ENCODE measurements around the gene FGF14. TPM values are rescaled to one million over a fixed set of nuclear protein-coding genes. Genes with fewer than 3 reads are reported as not detected.

Gene FGF14
- total and polyA plus RNA-seq, 2 donors (not counting 1 experiment from before 2014, with no cell fraction given): under 0.01 TPM; not detected in 1

DNA sequence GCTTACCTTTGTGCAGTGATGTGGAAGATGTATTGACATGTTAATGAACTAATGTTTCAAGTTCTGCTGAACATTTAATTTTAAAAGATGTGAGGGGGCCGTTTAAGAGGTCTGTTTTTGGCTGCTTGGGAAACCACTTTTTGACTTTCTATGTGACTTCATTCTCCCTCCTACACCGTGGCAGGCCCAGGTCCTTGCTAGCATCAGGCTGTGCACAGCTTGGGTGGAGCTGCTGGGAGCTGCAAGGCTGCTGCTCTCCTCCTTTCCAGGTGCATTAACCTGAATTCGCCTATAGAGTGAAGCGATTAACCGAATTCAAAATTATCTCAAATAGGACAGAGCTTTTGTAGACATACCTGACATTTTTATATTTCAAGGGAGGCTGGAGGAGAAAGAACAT lies 249.1 kb downstream of the FGF14 start:
- intact Hi-C loops (cut with micrococcal nuclease): no loop called here
- CTCF ChIA-PET: interaction anchor here (1.3 kb wide), 1 partner anchor 10 kb away, joined by 3 read pairs; no protein-coding TSS in a partner anchor
- Mint-ChIP-seq H3K9me3 (ENCODE audit: insufficient read depth) (no peaks in the 10 kb centered on the region), H3K27ac (no peak overlapping the region), H3K27me3 (no peaks in the 10 kb centered on the region), H3K4me3 (no peak overlapping the region), H3K4me1 (no peaks in the 10 kb centered on the region)
- Histone ChIP-seq H4K20me1 (ENCODE audit: control insufficient read depth, insufficient read depth, low read length, poor library complexity, severe bottlenecking) (no peaks in the 10 kb centered on the region), H3K9ac (ENCODE audit: low read length) (no peak overlapping the region), H3K4me3 (ENCODE audit: control extremely low read depth in 1 of 5, extremely low read depth in 1 of 5, insufficient read depth in 1 of 5, low read depth in 2 of 5, low read length in 4 of 5) (no peak overlapping the region), H3K9me3 (ENCODE audit: control extremely low read depth in 1 of 3, control insufficient read depth in 2 of 3, insufficient read depth in 1 of 3, low read length in 2 of 3) (no peaks in the 10 kb centered on the region), H3K79me2 (ENCODE audit: control insufficient read depth, insufficient read depth, low read length) (no peaks in the 10 kb centered on the region), H2AFZ (ENCODE audit: insufficient read depth, low read depth, low read length, poor library complexity, severe bottlenecking) (no peak overlapping the region), H3K4me2 (replicated peaks; ENCODE audit: low read depth, low read length, poor library complexity, severe bottlenecking) (no peak overlapping the region), H3K27ac (ENCODE audit: low read length in 2 of 2) (no peak overlapping the region), H3K27me3 (replicated peaks in 1 of 4; ENCODE audit: control extremely low read depth in 1 of 4, control insufficient read depth in 3 of 4, insufficient read depth in 4 of 4, low read length in 3 of 4) (no peaks in the 10 kb centered on the region), H3K36me3 (replicated peaks in 1 of 2; ENCODE audit: control extremely low read depth in 1 of 2, control insufficient read depth in 1 of 2, extremely low read depth in 1 of 2, insufficient read depth in 2 of 2, low read length in 1 of 2) (no peaks in the 10 kb centered on the region), H3K4me1 (ENCODE audit: control insufficient read depth in 2 of 2, insufficient read depth in 2 of 2, low read length in 2 of 2) (no peaks in the 10 kb centered on the region)
- DNase-seq (no peak), ATAC-seq (ENCODE audit: low read depth) (no peak)
- 67% methylated on average over 2 of the region's 5 CpGs for WGBS (ENCODE audit: insufficient coverage)
- POLR2A ChIA-PET: no interaction called here
- no peak for TF ChIP-seq EZH2 (IDR thresholded peaks at IDR 0.05; ENCODE audit: borderline replicate concordance, insufficient read depth, low read depth, low read length, poor library complexity, severe bottlenecking)
- TF ChIP-seq, protein P1, sequence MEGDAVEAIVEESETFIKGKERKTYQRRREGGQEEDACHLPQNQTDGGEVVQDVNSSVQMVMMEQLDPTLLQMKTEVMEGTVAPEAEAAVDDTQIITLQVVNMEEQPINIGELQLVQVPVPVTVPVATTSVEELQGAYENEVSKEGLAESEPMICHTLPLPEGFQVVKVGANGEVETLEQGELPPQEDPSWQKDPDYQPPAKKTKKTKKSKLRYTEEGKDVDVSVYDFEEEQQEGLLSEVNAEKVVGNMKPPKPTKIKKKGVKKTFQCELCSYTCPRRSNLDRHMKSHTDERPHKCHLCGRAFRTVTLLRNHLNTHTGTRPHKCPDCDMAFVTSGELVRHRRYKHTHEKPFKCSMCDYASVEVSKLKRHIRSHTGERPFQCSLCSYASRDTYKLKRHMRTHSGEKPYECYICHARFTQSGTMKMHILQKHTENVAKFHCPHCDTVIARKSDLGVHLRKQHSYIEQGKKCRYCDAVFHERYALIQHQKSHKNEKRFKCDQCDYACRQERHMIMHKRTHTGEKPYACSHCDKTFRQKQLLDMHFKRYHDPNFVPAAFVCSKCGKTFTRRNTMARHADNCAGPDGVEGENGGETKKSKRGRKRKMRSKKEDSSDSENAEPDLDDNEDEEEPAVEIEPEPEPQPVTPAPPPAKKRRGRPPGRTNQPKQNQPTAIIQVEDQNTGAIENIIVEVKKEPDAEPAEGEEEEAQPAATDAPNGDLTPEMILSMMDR (IDR thresholded peaks at IDR 0.05): no peak

DNA sequence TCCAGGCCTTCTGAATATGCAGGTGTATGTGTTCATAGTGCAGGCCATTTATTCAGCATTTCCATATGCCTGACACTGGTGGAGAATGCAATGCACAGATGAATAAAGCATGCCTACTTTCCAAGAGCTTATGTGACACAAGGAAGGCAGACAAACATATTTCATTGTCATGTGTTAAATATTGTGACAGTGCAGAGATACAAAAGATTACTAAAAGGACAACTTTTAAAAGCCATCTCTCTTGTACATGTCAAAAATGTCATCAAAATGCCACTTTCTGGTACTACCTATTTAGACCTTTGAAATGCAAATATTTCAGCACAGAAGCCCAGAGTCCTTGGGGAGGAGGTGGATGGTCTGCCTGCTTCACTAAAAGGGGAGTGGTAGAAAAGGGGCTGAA lies 254.5 kb downstream of the FGF14 start:
- Histone ChIP-seq H3K79me2 (ENCODE audit: control insufficient read depth, insufficient read depth, low read length) (no peaks in the 10 kb centered on the region), H2AFZ (ENCODE audit: insufficient read depth, low read depth, low read length, poor library complexity, severe bottlenecking) (no peak overlapping the region), H3K27me3 (replicated peaks in 1 of 4; ENCODE audit: control extremely low read depth in 1 of 4, control insufficient read depth in 3 of 4, insufficient read depth in 4 of 4, low read length in 3 of 4) (no peaks in the 10 kb centered on the region), H4K20me1 (ENCODE audit: control insufficient read depth, insufficient read depth, low read length, poor library complexity, severe bottlenecking) (no peaks in the 10 kb centered on the region), H3K4me2 (replicated peaks; ENCODE audit: low read depth, low read length, poor library complexity, severe bottlenecking) (no peak overlapping the region), H3K9me3 (ENCODE audit: control extremely low read depth in 1 of 3, control insufficient read depth in 2 of 3, insufficient read depth in 1 of 3, low read length in 2 of 3) (no peaks in the 10 kb centered on the region), H3K9ac (ENCODE audit: low read length) (no peak overlapping the region), H3K27ac (ENCODE audit: low read length in 2 of 2) (no peak overlapping the region), H3K36me3 (replicated peaks in 1 of 2; ENCODE audit: control extremely low read depth in 1 of 2, control insufficient read depth in 1 of 2, extremely low read depth in 1 of 2, insufficient read depth in 2 of 2, low read length in 1 of 2) (no peaks in the 10 kb centered on the region), H3K4me3 (ENCODE audit: control extremely low read depth in 1 of 5, extremely low read depth in 1 of 5, insufficient read depth in 1 of 5, low read depth in 2 of 5, low read length in 4 of 5) (no peak overlapping the region), H3K4me1 (ENCODE audit: control insufficient read depth in 2 of 2, insufficient read depth in 2 of 2, low read length in 2 of 2) (no peaks in the 10 kb centered on the region)
- no peak for ATAC-seq (ENCODE audit: low read depth)
- H3K4me3 Mint-ChIP-seq: no peak overlapping the region
- no peaks in the 10 kb centered on the region for H3K27me3 Mint-ChIP-seq
- TF ChIP-seq, protein P1 (IDR thresholded peaks at IDR 0.05): no peak
- no peak for TF ChIP-seq EZH2 (IDR thresholded peaks at IDR 0.05; ENCODE audit: borderline replicate concordance, insufficient read depth, low read depth, low read length, poor library complexity, severe bottlenecking)
- intact Hi-C loops (cut with micrococcal nuclease): no loop called here
- H3K9me3 Mint-ChIP-seq (ENCODE audit: insufficient read depth): no peaks in the 10 kb centered on the region
- H3K27ac Mint-ChIP-seq: no peak overlapping the region
- POLR2A ChIA-PET: no interaction called here
- H3K4me1 Mint-ChIP-seq: no peaks in the 10 kb centered on the region
- DNase-seq: no peak
- CTCF ChIA-PET: no interaction called here

Data from B cell (primary cell).